ENCODE measurements around the gene MAP7D3.

Gene MAP7D3

DNA sequence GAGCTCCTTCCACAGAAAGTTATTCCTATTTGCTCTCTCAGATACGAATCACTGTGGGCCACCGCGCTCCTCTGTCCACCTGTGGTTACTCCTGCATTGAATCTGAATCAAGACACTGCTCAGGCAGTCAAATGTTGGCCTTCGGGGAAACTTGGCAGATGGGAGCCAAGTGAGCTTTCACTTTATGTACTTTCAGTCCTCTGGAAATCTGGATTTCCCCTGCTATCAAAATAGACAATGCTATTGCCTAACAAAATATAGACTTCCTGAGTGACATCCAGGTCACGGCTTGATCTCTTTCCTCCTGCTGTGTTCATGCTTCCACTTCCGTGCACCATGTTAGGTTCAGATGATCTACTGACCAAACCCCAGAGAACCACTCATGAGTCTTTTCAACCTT, 60.0 kb downstream of the MAP7D3 start:
- Histone ChIP-seq H3K27me3 (peaks cover 84 to 100% (median 96%) of the 10 kb centered on the region in 11 experiments), H4K20me1 (peaks cover 0 to 1% (median 0%) of the 10 kb centered on the region in 11 experiments; a peak in 1 of 22 replicates), H3K27ac (peak overlapping the region in 10 of 11 experiments; percentile 33 to 77 (median 74); a peak in 19 of 22 replicates), H3K9ac (peak overlapping the region in 7 of 11 experiments; percentile 15 to 63 (median 49); a peak in 8 of 22 replicates), H3K4me3 (peak overlapping the region in 2 of 10 experiments; percentile 12 to 29; a peak in 1 of 20 replicates), H3K36me3 (no peaks in the 10 kb centered on the region), H3K4me1 (peaks cover 46 to 74% (median 55%) of the 10 kb centered on the region in 10 experiments), H3K4me2 (peak overlapping the region; percentile 43 to 80 (median 68); a peak in 20 of 22 replicates), H3K9me3 (replicated peaks in 1 of 11) (no peaks in the 10 kb centered on the region)
- TF ChIP-seq Cebpa-rat (IDR thresholded peaks at IDR 0.05) = peak in 1 of 11 experiments; percentile 31; a peak in 2 of 22 replicates

DNA sequence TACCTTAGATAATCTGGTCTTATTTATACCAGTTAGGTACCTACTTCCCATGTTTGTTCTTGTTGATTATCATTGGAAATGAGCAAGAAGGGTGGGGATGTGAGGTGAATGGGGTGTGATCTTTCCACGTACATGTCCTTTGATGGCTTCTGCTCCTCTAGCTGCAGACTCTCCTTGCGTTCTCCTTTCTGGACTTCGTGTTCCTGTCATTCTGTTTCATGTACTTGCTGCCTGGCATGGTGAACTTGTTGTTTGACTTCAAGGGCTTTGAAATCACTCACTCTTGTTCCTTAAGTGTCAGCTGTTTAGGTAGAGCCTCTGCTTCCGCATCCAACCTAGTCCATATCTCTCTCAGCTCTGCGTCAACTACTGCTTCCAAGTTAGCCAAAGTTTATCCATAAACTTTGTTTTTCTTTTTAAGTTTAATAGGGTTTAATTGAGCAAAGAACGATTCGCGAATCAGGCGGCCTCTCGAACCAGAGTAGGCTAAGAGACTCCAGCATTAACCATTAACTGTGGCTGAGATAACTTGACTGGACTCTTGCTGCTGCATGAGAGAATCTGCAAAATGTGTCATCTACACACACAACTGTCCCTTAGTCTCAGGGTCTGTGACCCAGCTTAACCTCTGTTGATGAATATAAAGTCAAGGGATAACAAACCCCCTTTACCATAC, 61.0 kb downstream of the MAP7D3 start:
- H3K4me2 ChIP-seq = peak overlapping the region in 10 of 11 experiments; percentile 47 to 80 (median 69); a peak in 17 of 22 replicates
- H3K4me1 ChIP-seq = peaks cover 51 to 75% (median 61%) of the 10 kb centered on the region in 10 experiments
- no peaks in the 10 kb centered on the region for H3K36me3 ChIP-seq
- no peak overlapping the region for H3K4me3 ChIP-seq
- H3K9me3 ChIP-seq (replicated peaks in 1 of 11) = no peaks in the 10 kb centered on the region
- no peak for TF ChIP-seq Cebpa-rat (IDR thresholded peaks at IDR 0.05)
- H4K20me1 ChIP-seq = peaks cover 0 to 7% (median 0%) of the 10 kb centered on the region in 11 experiments; a peak in 1 of 22 replicates
- peak overlapping the region in 10 of 11 experiments; percentile 33 to 77 (median 74); a peak in 17 of 22 replicates for H3K27ac ChIP-seq
- peaks cover 84 to 100% (median 96%) of the 10 kb centered on the region in 11 experiments for H3K27me3 ChIP-seq
- peak overlapping the region in 7 of 11 experiments; percentile 15 to 63 (median 49); a peak in 7 of 22 replicates for H3K9ac ChIP-seq

DNA sequence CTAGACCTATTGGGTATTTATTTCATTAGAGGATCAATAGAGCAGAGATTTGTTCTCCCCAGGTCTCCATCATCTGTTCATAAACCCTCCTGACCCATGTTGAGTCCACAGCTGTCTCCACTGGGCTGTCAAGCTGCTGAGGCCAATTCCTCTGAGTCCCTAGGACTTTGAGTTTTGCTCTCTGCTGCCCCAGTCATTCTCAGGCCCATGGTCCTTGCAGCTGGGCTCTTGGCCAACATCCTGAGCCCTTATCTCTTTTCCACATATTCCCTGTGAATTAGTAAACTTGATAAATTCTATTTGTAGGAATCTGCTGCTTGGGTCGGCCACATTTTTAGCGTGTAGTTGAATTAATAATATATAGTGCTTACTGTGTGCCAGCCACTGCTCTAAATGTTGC, 62.0 kb downstream of the MAP7D3 start:
- Histone ChIP-seq H3K9ac (no peak overlapping the region), H3K27me3 (peaks cover 78 to 100% (median 96%) of the 10 kb centered on the region in 11 experiments), H3K4me3 (no peak overlapping the region), H3K9me3 (replicated peaks in 1 of 11) (no peaks in the 10 kb centered on the region), H3K4me2 (peak overlapping the region in 1 of 11 experiments; percentile 67; a peak in 1 of 22 replicates), H3K36me3 (no peaks in the 10 kb centered on the region), H3K27ac (no peak overlapping the region; a peak in 1 of 22 replicates), H3K4me1 (peaks cover 49 to 68% (median 57%) of the 10 kb centered on the region in 10 experiments), H4K20me1 (peaks cover 0 to 7% (median 0%) of the 10 kb centered on the region in 11 experiments; a peak in 1 of 22 replicates)
- TF ChIP-seq Cebpa-rat (IDR thresholded peaks at IDR 0.05) = no peak

GRCh38 chrX:136186023-136186413, 65.2 kb downstream of the MAP7D3 start:
- no peaks in the 10 kb centered on the region for H3K9me3 ChIP-seq (replicated peaks in 1 of 11)
- H3K27me3 ChIP-seq = peaks cover 75 to 100% (median 96%) of the 10 kb centered on the region in 11 experiments
- no peak for TF ChIP-seq Cebpa-rat (IDR thresholded peaks at IDR 0.05)
- peak overlapping the region in 10 of 11 experiments; percentile 0 to 38 (median 17); a peak in 10 of 22 replicates for H3K4me2 ChIP-seq
- H3K4me3 ChIP-seq = no peak overlapping the region
- H3K36me3 ChIP-seq = no peaks in the 10 kb centered on the region
- H3K27ac ChIP-seq = 0 out of 22 replicates have a peak overlapping the region, but pooled peaks of 1 of the 11 experiments have one; percentile 17
- H3K4me1 ChIP-seq = peaks cover 17 to 47% (median 30%) of the 10 kb centered on the region in 10 experiments
- no peak overlapping the region for H3K9ac ChIP-seq
- H4K20me1 ChIP-seq = peaks cover 0 to 7% (median 0%) of the 10 kb centered on the region in 11 experiments; a peak in 2 of 22 replicates

DNA sequence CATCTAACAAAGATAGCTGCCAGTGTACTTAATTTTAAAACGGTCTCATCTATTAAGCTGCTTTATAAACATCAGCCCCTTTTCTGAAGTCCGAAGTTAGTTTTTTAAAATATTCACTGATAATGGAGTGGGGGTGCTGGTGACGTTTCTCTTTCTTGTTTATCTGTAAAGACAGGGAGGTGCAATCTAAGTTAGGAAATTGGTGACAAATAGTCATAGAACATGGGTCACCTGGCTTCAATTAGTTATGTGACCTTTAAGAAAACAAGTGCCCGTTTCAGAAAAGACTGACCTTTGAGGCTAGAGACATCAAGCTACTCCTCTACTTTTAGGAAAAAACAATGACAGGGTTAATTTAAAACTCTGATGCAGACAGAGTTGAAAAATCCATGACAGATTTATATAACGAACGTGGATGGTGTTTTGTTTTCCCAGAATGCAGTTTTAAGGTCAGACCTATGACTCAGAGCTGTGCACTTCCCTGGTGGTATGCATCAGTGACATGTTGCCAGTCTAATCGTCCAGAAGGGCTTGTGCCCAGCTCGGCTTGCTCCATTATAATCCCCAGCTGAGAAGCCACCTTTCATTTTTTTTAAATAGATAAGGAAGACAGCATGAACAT, 65.7 kb downstream of the MAP7D3 start:
- Histone ChIP-seq H3K9ac (no peak overlapping the region), H3K4me3 (no peak overlapping the region), H3K27me3 (peaks cover 75 to 100% (median 96%) of the 10 kb centered on the region in 11 experiments), H3K36me3 (no peaks in the 10 kb centered on the region), H3K4me1 (peaks cover 12 to 42% (median 25%) of the 10 kb centered on the region in 10 experiments), H3K9me3 (replicated peaks in 1 of 11) (no peaks in the 10 kb centered on the region), H4K20me1 (peaks cover 0 to 7% (median 0%) of the 10 kb centered on the region in 11 experiments; a peak in 2 of 22 replicates), H3K27ac (no peak overlapping the region), H3K4me2 (peak overlapping the region in 10 of 11 experiments; percentile 0 to 38 (median 17); a peak in 11 of 22 replicates)
- TF ChIP-seq Cebpa-rat (IDR thresholded peaks at IDR 0.05) = no peak

DNA sequence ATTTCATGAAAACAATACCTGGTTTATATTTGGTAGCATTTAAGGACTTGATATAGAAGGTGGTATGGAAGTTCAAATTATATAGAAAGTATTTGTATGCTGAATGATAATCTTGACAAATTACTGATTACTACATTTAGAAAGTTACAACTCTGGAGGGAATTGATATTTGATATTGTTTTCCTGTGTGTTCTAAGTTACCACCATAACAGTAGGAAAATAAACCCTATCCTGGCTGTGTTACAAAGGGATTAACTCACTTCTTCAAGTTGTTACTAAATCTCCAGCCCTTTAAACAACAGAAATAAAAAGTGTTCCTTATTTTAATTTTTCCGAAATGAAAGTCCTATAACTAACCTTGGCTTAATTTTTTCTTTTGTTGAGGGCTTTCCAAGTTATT, 67.3 kb downstream of the MAP7D3 start:
- 0 out of 22 replicates have a peak, but pooled peaks cover 0 to 5% (median 0%) of the 10 kb centered on the region in 11 experiments for H3K36me3 ChIP-seq
- no peak overlapping the region for H3K4me3 ChIP-seq
- peaks cover 10 to 26% (median 17%) of the 10 kb centered on the region in 10 experiments; a peak in 17 of 20 replicates for H3K4me1 ChIP-seq
- peaks cover 75 to 100% (median 96%) of the 10 kb centered on the region in 11 experiments for H3K27me3 ChIP-seq
- H4K20me1 ChIP-seq = peaks cover 0 to 7% (median 0%) of the 10 kb centered on the region in 11 experiments; a peak in 2 of 22 replicates
- H3K9ac ChIP-seq = no peak overlapping the region
- no peak overlapping the region for H3K27ac ChIP-seq
- no peak for TF ChIP-seq Cebpa-rat (IDR thresholded peaks at IDR 0.05)
- no peaks in the 10 kb centered on the region for H3K9me3 ChIP-seq (replicated peaks in 1 of 11)
- H3K4me2 ChIP-seq = no peak overlapping the region

- H3K4me3 ChIP-seq = no peak overlapping the region
- no peak for TF ChIP-seq Cebpa-rat (IDR thresholded peaks at IDR 0.05)
- H3K4me1 ChIP-seq = peaks cover 10 to 26% (median 17%) of the 10 kb centered on the region in 10 experiments; a peak in 17 of 20 replicates
- no peaks in the 10 kb centered on the region for H3K9me3 ChIP-seq (replicated peaks in 1 of 11)
- peaks cover 0 to 7% (median 0%) of the 10 kb centered on the region in 11 experiments; a peak in 2 of 22 replicates for H4K20me1 ChIP-seq
- no peak overlapping the region for H3K27ac ChIP-seq
- H3K36me3 ChIP-seq = 0 out of 22 replicates have a peak, but pooled peaks cover 0 to 8% (median 0%) of the 10 kb centered on the region in 11 experiments
- H3K4me2 ChIP-seq = no peak overlapping the region
- peaks cover 75 to 100% (median 96%) of the 10 kb centered on the region in 11 experiments for H3K27me3 ChIP-seq
- no peak overlapping the region for H3K9ac ChIP-seq
Observed at GRCh38 chrX:136183172-136183571, 68.0 kb downstream of the MAP7D3 start.

- no peak for TF ChIP-seq Cebpa-rat (IDR thresholded peaks at IDR 0.05)
- H3K9ac ChIP-seq = no peak overlapping the region
- H3K9me3 ChIP-seq (replicated peaks in 1 of 11) = no peaks in the 10 kb centered on the region
- H4K20me1 ChIP-seq = peaks cover 0 to 7% (median 0%) of the 10 kb centered on the region in 11 experiments; a peak in 2 of 22 replicates
- H3K4me3 ChIP-seq = no peak overlapping the region
- peaks cover 10 to 26% (median 17%) of the 10 kb centered on the region in 10 experiments; a peak in 17 of 20 replicates for H3K4me1 ChIP-seq
- H3K36me3 ChIP-seq = 0 out of 22 replicates have a peak, but pooled peaks cover 0 to 8% (median 0%) of the 10 kb centered on the region in 11 experiments
- peaks cover 82 to 100% (median 96%) of the 10 kb centered on the region in 11 experiments for H3K27me3 ChIP-seq
- H3K4me2 ChIP-seq = peak overlapping the region in 1 of 11 experiments; percentile 11; a peak in 1 of 22 replicates
- no peak overlapping the region for H3K27ac ChIP-seq
Observed at GRCh38 chrX:136182414-136182813, 68.8 kb downstream of the MAP7D3 start.
